HepG2 (cell line): ENCODE data around the gene GPN1. TPM values are rescaled to one million over a fixed set of nuclear protein-coding genes. Genes with fewer than 3 reads are reported as not detected.

ENCODE experiments used
- GABPA ChIP-seq, 2 experiments: IDR thresholded peaks; 2 replicates each; pipeline ENCODE4 v1.6.1; 2011 to 2016; ENCODE audit warnings: low read depth in 2 of 2, low read length in 1 of 2, missing biosample characterization in 1 of 2, missing genetic modification characterization in 1 of 2
- KAT7 ChIP-seq: IDR thresholded peaks from 2 replicates; pipeline ENCODE4 v1.6.1; 2018; ENCODE audit warnings: borderline replicate concordance, missing compliant biosample characterization
- NCOA2 ChIP-seq: sonication (generic); formaldehyde crosslinking; IDR thresholded peaks from 2 replicates; pipeline ENCODE4 v1.8.0; 2022; ENCODE audit warnings: inconsistent platforms
- NFYC ChIP-seq: IDR thresholded peaks from 2 replicates; pipeline ENCODE4 v1.6.1; 2016; ENCODE audit warnings: missing genetic modification reagents, missing compliant biosample characterization
- YEATS2 ChIP-seq: sonication (generic); formaldehyde crosslinking; IDR thresholded peaks from 2 replicates; pipeline ENCODE4 v1.4.0; 2020; ENCODE audit warnings: missing genetic modification reagents, borderline replicate concordance
- ZFP82 ChIP-seq: sonication (generic); formaldehyde crosslinking; IDR thresholded peaks from 2 replicates; pipeline ENCODE4 v1.5.1; 2020; ENCODE audit warnings: mild to moderate bottlenecking, missing genetic modification reagents, borderline replicate concordance
- ZNF850 ChIP-seq: sonication (generic); formaldehyde crosslinking; conservative IDR thresholded peaks from 2 replicates; pipeline ENCODE4 v1.9.0; 2021; ENCODE audit warnings: mild to moderate bottlenecking, missing genetic modification reagents
- polyA plus RNA-seq, 8 experiments: library from polyadenylated mRNA; depleted of rRNA in 3 of 8; stranded (reverse) in 7 of 8; unstranded in 1 of 8; fragments of >200 nt; fragmentation: Illumina TruSeq in 4 of 8; extraction: Trizol in 4 of 8; gene quantifications; 2 replicates each; pipeline versions ENCODE4 v1.2.1 to v1.2.3, GENCODE V29; 2011 to 2016; ENCODE audit warnings: low read depth in 4 of 8, missing spikeins in 1 of 8, mixed read lengths in 1 of 8; ENCODE audit not compliant: insufficient read depth in 1 of 8
- total RNA-seq, 5 experiments: library from RNA; depleted of rRNA; stranded (reverse); fragments of >200 nt; fragmentation: Illumina TruSeq; extraction: Trizol; gene quantifications; 2 replicates each; pipeline ENCODE4 v1.2.3, GENCODE V29; 2016; ENCODE audit warnings: low read depth in 1 of 5
- TF ChIP-seq, protein P1 (sequence below): sonication (generic); formaldehyde crosslinking; IDR thresholded peaks from 2 replicates; pipeline ENCODE4 v1.4.0; 2020; ENCODE audit warnings: mild to moderate bottlenecking, missing genetic modification reagents
- TF ChIP-seq, protein P2 (sequence below): sonication (generic); formaldehyde crosslinking; IDR thresholded peaks from 2 replicates; pipeline ENCODE4 v1.4.0; 2020; ENCODE audit warnings: missing genetic modification reagents, borderline replicate concordance
- TF ChIP-seq, protein P3 (sequence below): IDR thresholded peaks from 2 replicates; pipeline ENCODE4 v1.6.1; 2016; ENCODE audit warnings: mild to moderate bottlenecking
- TF ChIP-seq, protein P4 (sequence below): fragments of 450-650 bp; IDR thresholded peaks from 2 replicates; pipeline ENCODE4 v1.6.1; 2016
- TF ChIP-seq, protein P5 (sequence below): sonication (generic); formaldehyde crosslinking; IDR thresholded peaks from 2 replicates; pipeline ENCODE4 v1.5.0; 2020; ENCODE audit warnings: missing genetic modification reagents, mild to moderate bottlenecking, borderline replicate concordance
- TF ChIP-seq, protein P6 (sequence below): sonication (generic); formaldehyde crosslinking; conservative IDR thresholded peaks from 2 replicates; pipeline ENCODE4 v1.4.0; 2020; ENCODE audit warnings: mild to moderate bottlenecking, missing genetic modification reagents, moderate library complexity

GPN1 gene
- total and polyA plus RNA-seq, 2 of the 13 experiments (the other 11 are each of a cell fraction or from before 2014, with no cell fraction given) = 54.5 to 62.7 TPM

DNA sequence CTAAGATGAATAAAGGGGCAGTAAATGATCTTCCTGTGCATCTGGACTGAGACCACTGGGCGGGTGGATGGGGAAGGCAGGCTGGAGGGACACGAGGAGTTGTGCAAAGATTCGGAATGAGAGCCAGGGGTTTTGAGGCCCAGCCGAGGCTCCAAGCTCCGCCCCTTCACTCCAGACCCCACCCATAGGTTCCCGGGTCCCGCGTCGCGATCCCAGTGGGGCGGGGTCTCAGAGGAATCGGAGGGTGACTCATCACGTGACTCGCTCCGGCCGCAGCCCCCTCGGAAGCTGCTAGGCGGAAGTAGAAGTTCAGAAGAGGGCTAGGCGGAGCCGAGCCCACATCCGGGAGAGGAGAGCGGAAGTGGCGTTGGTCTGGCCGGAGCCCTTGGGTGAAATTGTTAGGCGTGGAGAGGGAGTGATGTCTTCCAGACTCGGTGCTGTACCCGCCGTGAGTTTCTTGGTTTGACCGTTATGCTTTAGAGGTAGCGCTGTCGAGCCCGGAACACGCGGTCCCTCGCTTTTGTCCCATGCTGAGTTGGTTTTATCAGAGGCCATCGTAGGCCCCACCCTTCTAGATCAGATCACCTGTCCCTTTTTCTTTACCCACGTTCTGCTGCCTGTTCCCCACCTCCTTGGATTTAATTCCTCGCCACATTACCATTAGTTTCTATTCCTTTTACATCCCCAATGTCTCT is 46.0 kb upstream of the GPN1 start, which contains the start of gene ZNF512 (continued):
- TF ChIP-seq, protein P1, sequence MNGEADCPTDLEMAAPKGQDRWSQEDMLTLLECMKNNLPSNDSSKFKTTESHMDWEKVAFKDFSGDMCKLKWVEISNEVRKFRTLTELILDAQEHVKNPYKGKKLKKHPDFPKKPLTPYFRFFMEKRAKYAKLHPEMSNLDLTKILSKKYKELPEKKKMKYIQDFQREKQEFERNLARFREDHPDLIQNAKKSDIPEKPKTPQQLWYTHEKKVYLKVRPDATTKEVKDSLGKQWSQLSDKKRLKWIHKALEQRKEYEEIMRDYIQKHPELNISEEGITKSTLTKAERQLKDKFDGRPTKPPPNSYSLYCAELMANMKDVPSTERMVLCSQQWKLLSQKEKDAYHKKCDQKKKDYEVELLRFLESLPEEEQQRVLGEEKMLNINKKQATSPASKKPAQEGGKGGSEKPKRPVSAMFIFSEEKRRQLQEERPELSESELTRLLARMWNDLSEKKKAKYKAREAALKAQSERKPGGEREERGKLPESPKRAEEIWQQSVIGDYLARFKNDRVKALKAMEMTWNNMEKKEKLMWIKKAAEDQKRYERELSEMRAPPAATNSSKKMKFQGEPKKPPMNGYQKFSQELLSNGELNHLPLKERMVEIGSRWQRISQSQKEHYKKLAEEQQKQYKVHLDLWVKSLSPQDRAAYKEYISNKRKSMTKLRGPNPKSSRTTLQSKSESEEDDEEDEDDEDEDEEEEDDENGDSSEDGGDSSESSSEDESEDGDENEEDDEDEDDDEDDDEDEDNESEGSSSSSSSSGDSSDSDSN = peak; percentile 52; the same call in 1 of the 2 replicates
- TF ChIP-seq NFYC (CRISPR knock-in tag) = peak; percentile 63
- peak; percentile 82 for TF ChIP-seq KAT7 (CRISPR knock-in tag)
- peak; percentile 82 for TF ChIP-seq GABPA (IDR thresholded peaks at IDR 0.05; ENCODE audit: low read depth, low read length)
- TF ChIP-seq GABPA (CRISPR knock-in tag; IDR thresholded peaks at IDR 0.05; ENCODE audit: low read depth) = peak; percentile 97
- TF ChIP-seq, protein P2, sequence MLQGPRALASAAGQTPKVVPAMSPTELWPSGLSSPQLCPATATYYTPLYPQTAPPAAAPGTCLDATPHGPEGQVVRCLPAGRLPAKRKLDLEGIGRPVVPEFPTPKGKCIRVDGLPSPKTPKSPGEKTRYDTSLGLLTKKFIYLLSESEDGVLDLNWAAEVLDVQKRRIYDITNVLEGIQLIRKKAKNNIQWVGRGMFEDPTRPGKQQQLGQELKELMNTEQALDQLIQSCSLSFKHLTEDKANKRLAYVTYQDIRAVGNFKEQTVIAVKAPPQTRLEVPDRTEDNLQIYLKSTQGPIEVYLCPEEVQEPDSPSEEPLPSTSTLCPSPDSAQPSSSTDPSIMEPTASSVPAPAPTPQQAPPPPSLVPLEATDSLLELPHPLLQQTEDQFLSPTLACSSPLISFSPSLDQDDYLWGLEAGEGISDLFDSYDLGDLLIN (CRISPR knock-in tag) = 0 out of 2 replicates have a peak, but pooled peaks have one; percentile 45
- TF ChIP-seq, protein P3, sequence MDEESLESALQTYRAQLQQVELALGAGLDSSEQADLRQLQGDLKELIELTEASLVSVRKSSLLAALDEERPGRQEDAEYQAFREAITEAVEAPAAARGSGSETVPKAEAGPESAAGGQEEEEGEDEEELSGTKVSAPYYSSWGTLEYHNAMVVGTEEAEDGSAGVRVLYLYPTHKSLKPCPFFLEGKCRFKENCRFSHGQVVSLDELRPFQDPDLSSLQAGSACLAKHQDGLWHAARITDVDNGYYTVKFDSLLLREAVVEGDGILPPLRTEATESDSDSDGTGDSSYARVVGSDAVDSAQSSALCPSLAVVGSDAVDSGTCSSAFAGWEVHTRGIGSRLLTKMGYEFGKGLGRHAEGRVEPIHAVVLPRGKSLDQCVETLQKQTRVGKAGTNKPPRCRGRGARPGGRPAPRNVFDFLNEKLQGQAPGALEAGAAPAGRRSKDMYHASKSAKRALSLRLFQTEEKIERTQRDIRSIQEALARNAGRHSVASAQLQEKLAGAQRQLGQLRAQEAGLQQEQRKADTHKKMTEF = peak; percentile 91
- no peak for TF ChIP-seq ZNF850 (CRISPR knock-in tag)
- TF ChIP-seq ZFP82 = 0 out of 2 replicates have a peak, but pooled peaks have one; percentile 12
- TF ChIP-seq, protein P4, sequence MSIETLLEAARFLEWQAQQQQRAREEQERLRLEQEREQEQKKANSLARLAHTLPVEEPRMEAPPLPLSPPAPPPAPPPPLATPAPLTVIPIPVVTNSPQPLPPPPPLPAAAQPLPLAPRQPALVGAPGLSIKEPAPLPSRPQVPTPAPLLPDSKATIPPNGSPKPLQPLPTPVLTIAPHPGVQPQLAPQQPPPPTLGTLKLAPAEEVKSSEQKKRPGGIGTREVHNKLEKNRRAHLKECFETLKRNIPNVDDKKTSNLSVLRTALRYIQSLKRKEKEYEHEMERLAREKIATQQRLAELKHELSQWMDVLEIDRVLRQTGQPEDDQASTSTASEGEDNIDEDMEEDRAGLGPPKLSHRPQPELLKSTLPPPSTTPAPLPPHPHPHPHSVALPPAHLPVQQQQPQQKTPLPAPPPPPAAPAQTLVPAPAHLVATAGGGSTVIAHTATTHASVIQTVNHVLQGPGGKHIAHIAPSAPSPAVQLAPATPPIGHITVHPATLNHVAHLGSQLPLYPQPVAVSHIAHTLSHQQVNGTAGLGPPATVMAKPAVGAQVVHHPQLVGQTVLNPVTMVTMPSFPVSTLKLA = peak; percentile 57
- peak; percentile 58 for TF ChIP-seq NCOA2 (CRISPR knock-in tag)
- TF ChIP-seq, protein P5, sequence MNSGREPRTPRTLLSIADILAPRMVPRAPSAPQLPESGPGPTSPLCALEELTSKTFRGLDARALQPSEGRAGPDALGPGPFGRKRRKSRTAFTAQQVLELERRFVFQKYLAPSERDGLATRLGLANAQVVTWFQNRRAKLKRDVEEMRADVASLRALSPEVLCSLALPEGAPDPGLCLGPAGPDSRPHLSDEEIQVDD (CRISPR knock-in tag) = 0 out of 2 replicates have a peak, but pooled peaks have one; percentile 46
- TF ChIP-seq, protein P6, sequence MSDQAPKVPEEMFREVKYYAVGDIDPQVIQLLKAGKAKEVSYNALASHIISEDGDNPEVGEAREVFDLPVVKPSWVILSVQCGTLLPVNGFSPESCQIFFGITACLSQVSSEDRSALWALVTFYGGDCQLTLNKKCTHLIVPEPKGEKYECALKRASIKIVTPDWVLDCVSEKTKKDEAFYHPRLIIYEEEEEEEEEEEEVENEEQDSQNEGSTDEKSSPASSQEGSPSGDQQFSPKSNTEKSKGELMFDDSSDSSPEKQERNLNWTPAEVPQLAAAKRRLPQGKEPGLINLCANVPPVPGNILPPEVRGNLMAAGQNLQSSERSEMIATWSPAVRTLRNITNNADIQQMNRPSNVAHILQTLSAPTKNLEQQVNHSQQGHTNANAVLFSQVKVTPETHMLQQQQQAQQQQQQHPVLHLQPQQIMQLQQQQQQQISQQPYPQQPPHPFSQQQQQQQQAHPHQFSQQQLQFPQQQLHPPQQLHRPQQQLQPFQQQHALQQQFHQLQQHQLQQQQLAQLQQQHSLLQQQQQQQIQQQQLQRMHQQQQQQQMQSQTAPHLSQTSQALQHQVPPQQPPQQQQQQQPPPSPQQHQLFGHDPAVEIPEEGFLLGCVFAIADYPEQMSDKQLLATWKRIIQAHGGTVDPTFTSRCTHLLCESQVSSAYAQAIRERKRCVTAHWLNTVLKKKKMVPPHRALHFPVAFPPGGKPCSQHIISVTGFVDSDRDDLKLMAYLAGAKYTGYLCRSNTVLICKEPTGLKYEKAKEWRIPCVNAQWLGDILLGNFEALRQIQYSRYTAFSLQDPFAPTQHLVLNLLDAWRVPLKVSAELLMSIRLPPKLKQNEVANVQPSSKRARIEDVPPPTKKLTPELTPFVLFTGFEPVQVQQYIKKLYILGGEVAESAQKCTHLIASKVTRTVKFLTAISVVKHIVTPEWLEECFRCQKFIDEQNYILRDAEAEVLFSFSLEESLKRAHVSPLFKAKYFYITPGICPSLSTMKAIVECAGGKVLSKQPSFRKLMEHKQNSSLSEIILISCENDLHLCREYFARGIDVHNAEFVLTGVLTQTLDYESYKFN = peak; percentile 55
- peak; percentile 87; the same call in 1 of the 2 replicates for TF ChIP-seq YEATS2 (CRISPR knock-in tag)
